GM19240 (cell line): Measurements from ENCODE around the gene CAMK1D.

Source experiments
- DNase-seq: peaks from one replicate; pipeline ENCODE4 v3.0.0; 2011; ENCODE audit warnings: low spot score; ENCODE audit not compliant: insufficient read length

The CAMK1D gene

DNA sequence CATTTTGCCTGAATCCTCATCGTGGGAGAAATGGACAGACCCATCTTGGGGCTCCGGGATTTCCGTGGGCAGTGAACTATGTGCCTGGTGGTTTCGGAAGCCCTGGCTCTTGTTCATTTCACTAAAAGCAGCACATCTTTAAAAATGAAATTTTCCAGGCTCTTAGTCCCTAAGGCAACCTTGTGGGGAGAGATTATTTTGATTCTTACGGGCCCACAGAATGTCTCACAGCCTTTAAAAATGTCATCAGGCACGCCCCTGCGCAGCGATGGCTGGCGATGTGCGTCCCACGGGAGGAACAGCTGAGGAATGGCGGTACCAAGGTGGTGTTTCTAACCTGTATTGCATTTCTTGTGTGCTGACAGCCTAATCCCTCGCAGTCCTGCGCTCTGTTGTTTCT is 462.5 kb downstream of the CAMK1D start:
- DNase-seq = no peak

DNA sequence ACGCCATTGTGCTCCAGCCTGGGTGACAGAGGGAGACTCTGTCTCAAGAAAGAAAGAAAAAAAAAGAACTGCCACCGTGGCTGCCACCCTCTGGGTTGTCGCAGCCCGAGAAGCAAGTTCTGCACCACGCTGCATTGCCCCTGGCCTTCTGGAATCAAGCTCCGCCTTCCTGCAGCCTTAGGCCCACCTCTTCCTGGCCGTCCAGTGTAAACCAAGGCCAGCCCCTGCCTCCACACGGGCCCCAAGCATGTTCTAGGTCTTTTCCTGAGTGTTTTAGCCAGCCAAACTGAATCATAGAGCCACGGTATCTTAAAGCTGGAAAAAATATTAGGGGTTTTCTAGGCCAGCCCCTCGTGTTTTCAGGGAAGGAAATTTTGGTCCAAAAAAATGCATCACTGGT is 463.2 kb downstream of the CAMK1D start:
- no peak for DNase-seq

DNA sequence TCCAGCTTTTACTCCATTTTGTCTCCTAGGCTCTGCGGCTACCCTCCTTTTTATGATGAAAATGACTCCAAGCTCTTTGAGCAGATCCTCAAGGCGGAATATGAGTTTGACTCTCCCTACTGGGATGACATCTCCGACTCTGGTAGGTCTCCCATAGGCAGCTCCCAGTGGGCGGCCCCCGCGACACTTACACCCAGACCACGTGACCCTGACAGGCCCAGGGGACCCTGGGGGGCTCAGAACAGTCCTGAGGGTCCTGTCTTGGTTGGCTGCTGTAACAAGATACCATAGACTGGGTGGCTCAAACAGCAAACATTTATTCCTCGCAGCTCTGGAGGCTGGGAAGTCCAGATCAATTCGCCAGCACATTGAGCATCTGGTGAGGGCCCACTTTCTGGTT is 464.8 kb downstream of the CAMK1D start:
- DNase-seq = no peak

DNA sequence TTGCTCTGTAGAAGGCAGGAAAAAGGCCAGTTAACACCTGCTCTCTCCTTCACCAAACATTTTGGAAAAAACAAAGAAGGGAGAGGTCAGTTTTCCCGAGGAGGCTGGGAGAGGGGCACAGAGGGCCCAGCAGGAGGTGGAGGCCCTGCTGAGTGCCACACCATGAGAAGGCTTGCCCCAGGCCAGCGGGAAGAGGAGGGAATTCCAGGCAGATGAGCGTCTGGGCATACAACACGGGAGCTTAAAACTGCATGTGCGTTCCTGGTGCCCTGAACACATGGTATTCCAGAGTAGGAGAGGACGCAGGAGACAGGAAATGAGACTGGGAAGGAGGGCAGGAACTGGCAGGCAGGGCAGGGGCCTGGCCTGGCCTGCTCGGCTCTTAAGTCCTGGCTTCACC is 469.7 kb downstream of the CAMK1D start:
- DNase-seq = no peak

DNA sequence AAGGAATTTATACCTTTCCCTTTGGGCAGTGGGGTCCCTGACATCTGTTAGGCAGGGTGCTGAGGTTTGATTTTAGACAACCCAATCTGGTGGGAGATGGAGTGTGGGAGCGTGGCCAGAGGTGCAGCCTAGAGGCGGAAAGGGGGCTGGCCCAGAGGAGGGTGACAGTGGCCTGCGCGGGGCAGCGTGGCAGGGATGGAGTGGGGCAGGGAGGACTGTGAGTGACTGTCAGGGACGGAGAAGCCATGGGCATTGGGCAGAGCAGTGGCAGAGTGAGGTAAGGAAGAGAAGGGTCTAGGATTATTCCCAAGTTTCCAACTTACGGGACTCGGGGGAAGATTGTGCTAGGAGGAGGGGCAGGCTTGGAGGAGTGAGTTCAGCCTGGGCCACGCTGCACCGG is 470.3 kb downstream of the CAMK1D start:
- no peak for DNase-seq

- DNase-seq = no peak
Observed at GRCh38 chr10:12822126-12822892, 473.0 kb downstream of the CAMK1D start.

GRCh38 chr10:12822893-12823170 is 473.5 kb downstream of the CAMK1D start:
- DNase-seq = no peak

GRCh38 chr10:12823328-12823727 is 474.0 kb downstream of the CAMK1D start:
- DNase-seq = no peak

DNA sequence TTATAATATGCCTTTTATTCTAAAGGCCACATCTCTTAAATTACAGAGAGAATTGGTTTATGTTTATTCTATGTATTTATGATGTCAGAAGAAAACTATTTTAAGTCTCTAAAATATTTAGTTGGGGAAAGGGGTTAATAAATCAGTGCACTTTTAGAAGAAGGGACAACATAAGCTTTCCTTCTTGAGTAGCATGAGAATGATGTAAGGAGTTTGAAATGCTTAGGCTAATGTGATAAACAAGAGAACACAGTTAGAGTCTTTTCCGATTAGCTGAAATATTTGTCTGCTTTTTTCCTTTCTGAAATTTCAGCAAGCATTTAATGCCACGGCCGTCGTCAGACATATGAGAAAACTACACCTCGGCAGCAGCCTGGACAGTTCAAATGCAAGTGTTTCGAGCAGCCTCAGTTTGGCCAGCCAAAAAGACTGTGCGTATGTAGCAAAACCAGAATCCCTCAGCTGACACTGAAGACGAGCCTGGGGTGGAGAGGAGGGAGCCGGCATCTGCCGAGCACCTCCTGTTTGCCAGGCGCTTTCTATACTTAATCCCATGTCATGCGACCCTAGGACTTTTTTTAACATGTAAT is 476.0 kb downstream of the CAMK1D start:
- no peak for DNase-seq

- DNase-seq = no peak
Observed at GRCh38 chr10:12826800-12827372, 477.5 kb downstream of the CAMK1D start.

- DNase-seq = no peak
Observed at GRCh38 chr10:12828736-12829135, 479.4 kb downstream of the CAMK1D start.

DNA sequence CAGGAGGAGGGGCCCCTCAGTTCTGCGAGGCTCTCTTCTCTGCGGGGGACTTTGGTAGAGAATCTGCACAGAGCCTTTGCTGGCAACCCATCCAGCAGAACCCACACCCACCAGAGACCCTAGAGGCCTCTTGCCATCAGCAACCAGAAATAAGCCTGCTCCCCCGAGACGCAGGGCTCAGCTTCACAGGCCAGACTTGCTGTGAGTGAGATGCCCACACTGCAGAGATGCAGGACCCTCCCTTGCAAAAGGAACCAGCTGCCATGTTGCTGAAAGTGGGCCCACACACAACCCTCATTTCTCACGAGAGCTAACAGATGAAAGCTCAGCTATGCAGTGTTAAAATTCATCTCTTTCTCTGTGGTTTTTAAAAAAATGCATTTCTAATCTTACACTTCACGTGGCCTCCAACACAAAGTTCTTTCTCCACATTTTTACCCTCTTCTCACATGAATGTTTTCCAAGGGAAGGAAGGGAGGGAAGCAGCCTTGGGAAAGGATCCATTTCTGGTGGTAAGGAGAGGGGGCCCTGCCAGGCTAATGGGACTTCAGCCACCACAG is 480.6 kb downstream of the CAMK1D start:
- no peak for DNase-seq

DNA sequence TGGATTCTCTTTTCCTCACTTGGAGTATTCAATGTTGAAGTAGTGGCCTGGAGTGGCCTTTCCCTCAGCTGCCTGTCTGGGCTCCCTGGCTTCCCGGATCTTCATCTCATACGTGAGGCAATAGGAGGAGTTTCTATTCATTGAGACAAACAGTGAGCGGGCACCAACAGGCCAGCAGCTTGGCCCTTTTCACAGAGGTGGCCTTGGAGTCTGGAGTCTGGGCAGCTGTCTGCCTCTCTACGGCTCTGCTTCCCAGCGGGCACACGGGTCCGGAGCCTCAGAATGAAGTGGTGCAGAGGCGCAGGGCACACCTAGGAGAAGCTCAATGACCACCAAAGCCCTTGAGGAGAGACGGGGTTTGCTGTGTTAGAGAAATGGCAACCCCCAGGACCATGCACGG is 482.7 kb downstream of the CAMK1D start:
- DNase-seq = no peak

DNA sequence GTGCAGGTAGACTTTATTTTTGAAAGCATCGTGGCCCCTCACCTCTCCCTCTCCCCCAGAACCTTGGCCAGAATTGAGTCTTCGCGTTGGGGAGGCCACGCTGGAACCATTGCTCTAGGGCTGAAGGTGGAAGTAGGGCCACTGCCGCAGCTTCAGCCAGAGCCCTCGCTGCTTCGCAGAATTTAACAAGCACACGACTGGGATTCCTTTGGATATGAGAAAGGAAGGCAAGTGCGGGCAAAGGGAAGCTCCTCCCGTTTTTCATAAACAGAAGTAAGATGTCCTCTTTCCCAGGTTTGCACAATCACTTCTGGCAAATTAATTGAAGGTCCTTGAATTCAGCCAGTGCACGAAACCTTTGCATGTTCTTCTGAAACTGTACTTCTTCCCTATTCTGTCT is 484.1 kb downstream of the CAMK1D start:
- DNase-seq = no peak

- DNase-seq = no peak
Observed at GRCh38 chr10:12834116-12834665, 484.8 kb downstream of the CAMK1D start.

GRCh38 chr10:12834721-12835120 is 485.4 kb downstream of the CAMK1D start:
- no peak for DNase-seq

DNA sequence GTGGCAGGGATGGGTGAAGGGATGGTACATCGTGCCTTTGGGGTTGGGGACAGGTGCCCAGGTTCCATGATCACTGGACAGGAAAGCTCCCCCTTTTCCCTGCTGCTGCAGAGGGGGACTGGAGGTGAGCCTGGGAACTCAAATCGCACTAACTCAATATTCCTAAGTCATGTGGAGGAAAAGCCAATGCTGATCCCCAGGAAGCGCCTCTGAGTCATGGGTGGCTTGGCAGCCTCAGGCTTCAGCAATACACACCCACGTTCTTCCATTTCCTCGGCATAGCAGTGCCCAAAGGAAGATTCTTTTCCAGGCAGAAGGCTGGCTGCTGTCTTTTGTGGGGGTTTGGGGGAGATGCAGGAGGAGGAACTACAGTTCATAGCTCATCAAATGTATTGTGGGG is 486.4 kb downstream of the CAMK1D start:
- no peak for DNase-seq

GRCh38 chr10:12838366-12838765 is 489.0 kb downstream of the CAMK1D start:
- DNase-seq = no peak

DNA sequence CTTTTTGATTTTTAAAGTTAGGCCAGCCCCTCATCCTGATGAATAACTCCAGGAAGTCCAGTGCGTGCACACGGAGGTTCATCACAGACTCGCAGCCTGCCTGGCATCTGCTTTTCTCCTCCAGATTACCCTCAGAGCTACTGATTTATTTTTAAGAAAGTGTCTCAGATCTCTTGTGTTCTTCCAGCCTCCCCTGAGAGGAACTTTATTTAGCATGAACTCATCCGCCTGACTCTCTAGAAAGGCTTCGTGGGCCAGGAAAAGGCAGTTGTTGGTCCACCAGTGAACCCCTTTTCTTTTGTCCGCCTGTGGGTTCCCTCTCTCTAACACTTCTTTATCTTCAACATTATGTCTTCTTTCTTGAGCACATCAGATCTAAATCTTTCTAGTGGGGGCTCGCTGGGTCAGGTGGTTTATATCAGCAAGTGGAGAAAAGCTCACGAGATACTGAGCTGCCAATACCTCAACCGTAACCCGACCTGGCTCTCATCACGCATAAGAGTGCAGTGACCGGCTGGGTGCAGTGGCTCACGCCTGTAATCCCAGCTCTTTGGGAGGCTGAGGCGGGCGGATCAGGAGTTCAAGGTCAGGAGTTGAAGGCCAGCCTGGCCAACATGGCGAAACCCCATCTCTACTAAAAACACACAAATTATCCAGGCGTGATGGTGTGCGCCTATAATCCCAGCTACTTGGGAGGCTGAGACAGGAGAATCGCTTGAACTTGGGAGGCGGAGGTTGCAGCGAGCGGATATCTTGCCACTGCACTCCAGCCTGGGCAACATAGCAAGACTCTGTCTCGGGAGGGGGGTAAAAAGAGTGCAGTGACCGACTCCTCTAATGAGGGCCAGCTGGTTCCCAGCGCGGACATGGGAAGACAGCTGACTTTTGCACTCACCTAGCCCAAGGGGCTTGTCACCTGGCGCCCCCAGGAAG is 489.9 kb downstream of the CAMK1D start:
- no peak for DNase-seq

- DNase-seq = no peak
Observed at GRCh38 chr10:12839941-12840611, 490.7 kb downstream of the CAMK1D start.

DNA sequence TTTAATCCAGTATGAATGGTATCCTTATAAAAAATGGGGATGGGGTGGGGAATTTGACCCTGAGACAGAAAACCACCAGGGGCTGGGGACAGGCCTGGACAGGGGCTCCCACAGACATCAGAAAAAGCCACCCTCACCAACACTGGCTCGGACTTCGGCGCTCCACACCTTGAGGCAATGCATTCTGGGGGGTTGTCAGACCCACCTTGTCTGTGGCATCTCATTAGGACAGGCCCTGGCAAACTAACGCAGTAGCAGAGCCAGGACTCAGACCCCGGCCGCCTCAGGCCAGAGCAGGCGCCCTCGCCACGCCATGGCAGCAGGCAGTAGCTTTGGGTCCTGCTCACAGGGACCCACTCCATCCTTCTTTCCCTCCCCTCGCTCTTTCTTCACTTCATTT is 492.1 kb downstream of the CAMK1D start:
- DNase-seq = no peak
